Liver (tissue), 9 donors: ENCODE measurements around the gene SH2B3. TPM values are rescaled to one million over a fixed set of nuclear protein-coding genes. Genes with fewer than 3 reads are reported as not detected.
"Not testable (repeated sequence)": the region's sequence is repeated elsewhere in the genome, so short reads cannot be mapped to it uniquely, and the experiment has no call there.

Experiments used
- DNase-seq: peaks from one replicate; pipeline ENCODE4 v3.0.0-alpha.2; 2017; ENCODE audit warnings: low spot score
- H3K27ac ChIP-seq, 2 donors: one replicate each; pipeline ENCODE4 v1.7.0; 2013; ENCODE audit warnings: inconsistent platforms in 2 of 2, low read length in 2 of 2, control low read depth in 1 of 2, low read depth in 1 of 2, mild to moderate bottlenecking in 1 of 2
- H3K27me3 ChIP-seq, 4 donors: one replicate each; pipeline versions ENCODE4 v1.6.1 to v1.7.0; 2013; ENCODE audit warnings: low read length in 3 of 4, inconsistent platforms in 1 of 4, mild to moderate bottlenecking in 1 of 4, moderate library complexity in 1 of 4; ENCODE audit not compliant: control insufficient read depth in 4 of 4, insufficient read depth in 4 of 4
- H3K36me3 ChIP-seq, 4 donors: one replicate each; pipeline versions ENCODE4 v1.6.1 to v1.7.0; 2013; ENCODE audit warnings: low read length in 3 of 4, mild to moderate bottlenecking in 3 of 4, low read depth in 1 of 4, moderate library complexity in 1 of 4; ENCODE audit not compliant: control insufficient read depth in 4 of 4, insufficient read depth in 3 of 4
- H3K4me1 ChIP-seq, 4 donors: one replicate each; pipeline versions ENCODE4 v1.6.1 to v1.7.0; 2013; ENCODE audit warnings: low read length in 3 of 4, mild to moderate bottlenecking in 3 of 4, moderate library complexity in 1 of 4; ENCODE audit not compliant: control insufficient read depth in 4 of 4, insufficient read depth in 4 of 4
- H3K4me3 ChIP-seq, 3 donors: one replicate each; pipeline versions ENCODE4 v1.6.1 to v1.7.0; 2013; ENCODE audit warnings: low read length in 3 of 3, control low read depth in 1 of 3, low read depth in 1 of 3, mild to moderate bottlenecking in 1 of 3
- H3K9ac ChIP-seq, 2 donors: one replicate each; pipeline ENCODE4 v1.7.0; 2013; ENCODE audit warnings: low read length in 2 of 2, mild to moderate bottlenecking in 2 of 2, moderate library complexity in 2 of 2, control low read depth in 1 of 2, low read depth in 1 of 2
- H3K9me3 ChIP-seq, 4 donors: one replicate each; pipeline versions ENCODE4 v1.6.1 to v1.7.0; 2013; ENCODE audit warnings: low read length in 3 of 4; ENCODE audit not compliant: control insufficient read depth in 4 of 4
- FOXA2 ChIP-seq: IDR thresholded peaks from 2 replicates; pipeline ENCODE4 v1.6.1; 2016; ENCODE audit warnings: antibody characterized with exemption
- GABPA ChIP-seq, 2 donors: IDR thresholded peaks in 1 of 2; conservative IDR thresholded peaks in 1 of 2; 2 replicates each; pipeline ENCODE4 v1.6.1; 2016; ENCODE audit warnings: antibody characterized with exemption in 2 of 2, mild to moderate bottlenecking in 1 of 2, moderate library complexity in 1 of 2
- HNF4A ChIP-seq, 2 donors: conservative IDR thresholded peaks; 2 replicates each; pipeline ENCODE4 v1.6.1; 2016; ENCODE audit warnings: antibody characterized with exemption in 2 of 2, mild to moderate bottlenecking in 2 of 2
- HNF4G ChIP-seq: IDR thresholded peaks from 2 replicates; pipeline ENCODE4 v1.6.1; 2016; ENCODE audit warnings: antibody characterized with exemption
- JUND ChIP-seq, 2 donors: IDR thresholded peaks; 2 replicates each; pipeline ENCODE4 v1.6.1; 2016; ENCODE audit warnings: antibody characterized with exemption in 2 of 2
- MAX ChIP-seq: IDR thresholded peaks from 2 replicates; pipeline ENCODE4 v1.6.1; 2016; ENCODE audit warnings: antibody characterized with exemption
- NR2F2 ChIP-seq: IDR thresholded peaks from 2 replicates; pipeline ENCODE4 v1.6.1; 2016; ENCODE audit warnings: antibody characterized with exemption
- RAD21 ChIP-seq, 2 donors: IDR thresholded peaks; 2 replicates each; pipeline ENCODE4 v1.6.1; 2016; ENCODE audit warnings: antibody characterized with exemption in 2 of 2, mild to moderate bottlenecking in 2 of 2
- REST ChIP-seq: IDR thresholded peaks from 2 replicates; pipeline ENCODE4 v1.6.1; 2016; ENCODE audit warnings: antibody characterized with exemption, mild to moderate bottlenecking
- SP1 ChIP-seq: IDR thresholded peaks from 2 replicates; pipeline ENCODE4 v1.6.1; 2018; ENCODE audit warnings: antibody characterized with exemption, mild to moderate bottlenecking
- YY1 ChIP-seq: IDR thresholded peaks from 2 replicates; pipeline ENCODE4 v1.6.1; 2016; ENCODE audit warnings: antibody characterized with exemption, mild to moderate bottlenecking
- ZBTB33 ChIP-seq: IDR thresholded peaks from 2 replicates; pipeline ENCODE4 v1.6.1; 2016; ENCODE audit warnings: antibody characterized with exemption
- WGBS: extraction: QIAGEN DNeasy Blood & Tissue Kit; methylation state at CpG from one replicate; pipeline ENCODE4 v1.1.7; 2013; 5-methylcytosine and 5-hydroxymethylcytosine counted together
- polyA plus RNA-seq, 2 donors: library from polyadenylated mRNA; stranded (reverse) in 1 of 2; unstranded in 1 of 2; fragments of 200-250 nt in 1 of 2; fragments of >200 nt in 1 of 2; fragmentation: Nextera tagmentation in 1 of 2; extraction: Ambion mirVana in 1 of 2; gene quantifications; one replicate each; pipeline versions ENCODE4 v1.2.1 to v1.2.3, GENCODE V29; 2013 to 2015
- total RNA-seq, 2 donors: library from RNA; depleted of rRNA; stranded (reverse); fragments of >200 nt; gene quantifications; one replicate each; pipeline ENCODE4 v1.2.3, GENCODE V29; 2014
- donor health status: healthy.
- donor health status: healthy.
- donor health status: healthy.
- donor health status: healthy.
- donor health status: healthy.

The SH2B3 gene
- total and polyA plus RNA-seq, 4 donors: 4.4 to 18.7 (median 8.8) TPM

GRCh38 chr12:111488798-111489197 lies 83.1 kb downstream of the SH2B3 start:
- no peaks in the 10 kb centered on the region for H3K4me1 ChIP-seq
- H3K4me3 ChIP-seq: no peak overlapping the region
- TF ChIP-seq NR2F2 (no peak), RAD21 (IDR thresholded peaks at IDR 0.05) (no peak), HNF4G (no peak), ZBTB33 (no peak), HNF4A (conservative IDR thresholded peaks at IDR 0.05) (no peak), FOXA2 (no peak), YY1 (no peak), MAX (no peak), GABPA (IDR thresholded peaks at IDR 0.05 in 1 of 2, conservative IDR thresholded peaks at IDR 0.05 in 1 of 2) (no peak), REST (no peak), SP1 (no peak), JUND (IDR thresholded peaks at IDR 0.05) (no peak)
- no peaks in the 10 kb centered on the region for H3K9me3 ChIP-seq
- H3K27ac ChIP-seq: no peak overlapping the region
- DNase-seq: no peak
- H3K36me3 ChIP-seq: peaks cover 6 to 55% (median 51%) of the 10 kb centered on the region in 4 donors
- H3K27me3 ChIP-seq: no peaks in the 10 kb centered on the region
- 96% methylated on average over 2 of the region's 2 CpGs for WGBS
- H3K9ac ChIP-seq: no peak overlapping the region

GRCh38 chr12:111492979-111493378 lies 87.3 kb downstream of the SH2B3 start:
- H3K27me3 ChIP-seq, H3K4me3 ChIP-seq, H3K4me1 ChIP-seq, DNase-seq, H3K9ac ChIP-seq, H3K9me3 ChIP-seq, H3K27ac ChIP-seq: not testable (repeated sequence)
- H3K36me3 ChIP-seq: peaks cover 9 to 40% (median 33%) of the 10 kb centered on the region in 4 donors
- WGBS: 92% methylated on average over 7 of the region's 7 CpGs

GRCh38 chr12:111494676-111495075 lies 89.0 kb downstream of the SH2B3 start:
- no peak for DNase-seq
- no peaks in the 10 kb centered on the region for H3K27me3 ChIP-seq
- H3K4me3 ChIP-seq: no peak overlapping the region
- H3K27ac ChIP-seq: no peak overlapping the region
- no peaks in the 10 kb centered on the region for H3K4me1 ChIP-seq
- 91% methylated on average over 4 of the region's 4 CpGs for WGBS
- no peaks in the 10 kb centered on the region for H3K9me3 ChIP-seq
- no peak for TF ChIP-seq ZBTB33
- H3K36me3 ChIP-seq: peaks cover 7 to 36% (median 27%) of the 10 kb centered on the region in 4 donors
- H3K9ac ChIP-seq: no peak overlapping the region
